Umbilical cord (tissue), 2 donors: ENCODE results near the gene GPC3. TPM values are rescaled to one million over a fixed set of nuclear protein-coding genes. Genes with fewer than 3 reads are reported as not detected.

ENCODE experiments used
- DNase-seq: peaks from one replicate; pipeline ENCODE4 v3.0.0-alpha.2; 2015; ENCODE audit warnings: low spot score
- total RNA-seq: library from RNA; depleted of rRNA; stranded (reverse); fragments of >200 nt; gene quantifications from one replicate; pipeline ENCODE4 v1.2.3, GENCODE V29; 2014; ENCODE audit warnings: low replicate concordance; ENCODE audit not compliant: insufficient read depth

GPC3 gene
- total RNA-seq, 1 donor from 2014 or later: 775 TPM

- DNase-seq: no peak
These were observed 417.3 kb downstream of the GPC3 start for GRCh38 chrX:133568109-133568508.

DNA sequence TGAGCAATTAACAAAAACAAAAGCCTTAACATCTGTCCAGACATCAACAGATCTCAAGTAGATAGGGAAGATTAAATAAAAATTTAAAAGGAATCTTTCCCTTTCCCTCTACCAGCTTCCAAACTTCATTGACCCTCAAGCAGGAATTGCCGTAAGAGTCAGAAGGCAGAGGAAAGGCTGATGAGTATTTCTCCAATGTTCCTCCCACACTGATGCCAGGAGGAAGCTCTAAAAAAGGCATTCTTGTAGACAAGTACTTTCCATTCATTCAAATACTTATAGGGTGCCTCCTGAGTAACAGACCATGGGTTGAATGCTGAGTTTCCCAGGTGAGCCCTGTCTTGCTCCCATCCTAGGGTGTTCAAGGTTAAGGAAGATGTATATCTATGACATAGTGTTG is 418.5 kb downstream of the GPC3 start:
- no peak for DNase-seq

GRCh38 chrX:133563705-133564104 is 421.7 kb downstream of the GPC3 start:
- DNase-seq: peak; percentile 27

DNA sequence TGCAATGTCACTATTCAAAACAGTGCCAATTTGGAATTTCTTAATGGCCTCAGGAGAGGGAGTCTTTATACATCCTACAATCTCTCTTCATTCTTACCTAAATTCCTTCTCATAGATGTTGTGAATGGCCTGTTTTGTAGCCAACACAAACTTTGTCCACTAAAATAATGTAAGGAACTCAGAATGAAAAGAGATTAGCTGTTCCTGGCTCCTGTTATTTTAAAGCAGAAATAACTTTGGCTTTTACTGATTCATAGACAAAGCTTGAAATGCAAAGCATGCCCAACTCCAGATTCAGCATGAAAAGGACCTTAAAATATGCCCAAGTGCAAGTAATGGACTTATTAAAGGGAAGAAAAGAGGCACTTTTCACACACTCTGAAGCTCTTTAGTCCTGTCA is 424.1 kb downstream of the GPC3 start:
- peak; percentile 27 for DNase-seq

DNA sequence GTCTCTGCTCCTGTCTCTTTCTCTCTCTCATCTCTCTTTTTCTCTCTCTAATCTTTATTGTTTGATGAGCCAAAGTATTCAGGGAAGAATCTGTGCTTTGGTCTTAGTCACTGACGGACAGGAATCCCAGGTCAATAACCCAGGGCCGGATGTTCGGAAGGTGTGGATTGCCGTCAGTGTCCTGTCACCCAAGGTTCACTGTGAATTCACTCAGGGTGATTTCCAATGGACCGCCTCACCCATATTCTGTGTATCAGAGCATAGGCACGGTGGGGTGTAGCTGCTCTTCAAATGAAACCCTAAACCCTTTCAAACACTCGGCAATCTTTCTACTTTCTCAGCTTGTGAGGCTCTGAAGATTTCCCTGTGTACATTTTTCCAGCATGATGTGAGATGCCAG is 425.5 kb downstream of the GPC3 start:
- DNase-seq: no peak

- DNase-seq: no peak
These were observed 429.5 kb downstream of the GPC3 start for GRCh38 chrX:133555782-133556458.

DNA sequence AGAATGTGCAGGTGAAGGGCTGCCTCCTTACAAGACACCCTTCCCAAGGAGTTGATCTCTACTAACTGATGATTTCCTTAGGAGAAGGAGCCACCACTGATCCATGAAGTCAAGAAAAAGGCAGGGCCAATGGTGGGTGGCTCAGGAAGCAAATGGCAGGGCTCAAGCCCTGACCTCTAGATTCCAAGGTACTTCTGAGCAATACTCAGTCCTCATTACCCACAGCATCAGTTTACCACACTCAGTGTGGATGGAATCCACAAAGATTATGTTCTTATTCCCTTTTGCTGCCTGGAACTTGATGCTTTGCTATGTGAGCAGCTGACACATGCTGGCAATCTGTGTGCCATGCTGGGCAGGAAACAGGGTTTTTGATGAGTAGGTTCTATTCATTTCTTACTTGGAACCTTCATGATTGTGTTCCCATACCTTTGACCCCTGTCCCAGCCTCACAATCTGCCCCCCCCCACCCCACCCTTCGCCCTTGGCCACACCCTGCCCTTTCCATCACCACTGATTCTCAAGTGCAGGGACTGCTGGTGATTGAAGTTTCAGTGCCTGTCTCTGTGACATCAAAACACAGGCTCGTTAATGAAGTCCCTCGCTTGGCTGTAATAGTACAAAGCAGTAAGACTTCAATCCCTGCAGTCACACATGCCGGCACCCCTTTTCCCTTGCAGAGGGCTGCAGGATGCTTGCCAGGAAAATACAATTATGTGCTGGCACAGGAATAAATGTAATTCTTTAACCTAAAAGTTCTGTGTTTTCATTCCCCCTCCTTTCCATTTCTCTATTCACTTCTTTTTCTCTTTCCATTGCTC is 434.5 kb downstream of the GPC3 start:
- no peak for DNase-seq

- no peak for DNase-seq
These were observed 436.0 kb downstream of the GPC3 start for GRCh38 chrX:133549295-133549933.

GRCh38 chrX:133546441-133546840 is 439.0 kb downstream of the GPC3 start:
- no peak for DNase-seq

DNA sequence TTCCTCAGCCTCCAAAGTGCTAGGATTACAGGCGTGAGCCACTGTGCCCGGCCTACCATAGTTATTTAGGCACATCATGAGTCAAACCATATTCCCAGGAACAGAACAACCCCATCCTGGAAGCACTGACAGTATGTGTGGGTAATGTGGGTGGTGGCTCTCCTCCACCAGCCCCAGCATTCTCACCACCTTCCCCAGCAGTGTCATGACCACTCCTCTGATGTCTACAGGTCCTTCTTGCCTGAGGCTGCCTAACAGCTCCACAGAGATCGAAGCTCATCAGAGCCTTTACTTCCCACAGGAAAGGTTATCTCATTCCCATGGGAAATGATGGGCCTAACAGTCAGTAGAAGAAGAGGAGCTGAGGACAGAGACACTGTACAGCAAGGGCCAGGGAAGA is 440.6 kb downstream of the GPC3 start:
- no peak for DNase-seq

DNA sequence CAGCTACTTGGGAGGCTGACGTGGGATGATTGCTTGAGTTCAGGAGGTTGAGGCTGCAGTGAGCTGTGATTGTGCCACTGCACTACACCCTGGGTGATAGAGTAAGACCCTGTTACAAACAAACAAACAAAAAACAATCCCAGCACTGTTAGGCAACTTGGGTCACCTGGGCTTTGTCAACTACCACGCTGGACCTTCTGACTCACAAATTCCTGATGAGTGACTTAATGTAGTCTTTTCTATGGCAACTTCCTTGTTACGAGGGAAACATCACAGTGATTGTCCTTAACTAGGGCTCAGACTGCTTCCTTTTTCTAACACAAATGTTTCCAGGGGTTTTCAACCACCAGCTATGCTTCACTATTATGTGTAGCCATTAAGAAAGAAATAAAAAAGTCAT is 441.3 kb downstream of the GPC3 start:
- no peak for DNase-seq

GRCh38 chrX:133543654-133544053 is 441.7 kb downstream of the GPC3 start:
- no peak for DNase-seq

- no peak for DNase-seq
These were observed 442.9 kb downstream of the GPC3 start for GRCh38 chrX:133542476-133542875.

GRCh38 chrX:133541021-133541420 is 444.4 kb downstream of the GPC3 start:
- DNase-seq: no peak

DNA sequence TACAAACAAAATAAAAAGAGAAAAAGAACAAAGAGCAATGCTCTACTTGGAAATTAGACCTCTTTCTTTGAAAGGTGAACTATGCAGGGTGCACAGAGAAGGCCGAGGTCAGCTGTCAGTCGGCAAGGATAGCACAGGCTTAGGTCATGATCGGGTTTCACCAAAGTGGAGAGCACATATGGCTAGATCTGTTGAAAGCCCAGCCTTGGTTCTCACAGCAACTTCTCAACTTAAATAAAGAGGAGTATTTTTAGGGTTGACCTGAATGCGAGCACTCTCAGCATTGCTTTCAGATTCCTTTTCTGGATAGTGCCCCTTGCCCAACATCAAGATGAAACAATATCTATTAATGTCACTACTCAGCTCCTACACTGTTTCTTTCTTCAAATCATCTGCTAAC is 447.2 kb downstream of the GPC3 start:
- DNase-seq: no peak

DNA sequence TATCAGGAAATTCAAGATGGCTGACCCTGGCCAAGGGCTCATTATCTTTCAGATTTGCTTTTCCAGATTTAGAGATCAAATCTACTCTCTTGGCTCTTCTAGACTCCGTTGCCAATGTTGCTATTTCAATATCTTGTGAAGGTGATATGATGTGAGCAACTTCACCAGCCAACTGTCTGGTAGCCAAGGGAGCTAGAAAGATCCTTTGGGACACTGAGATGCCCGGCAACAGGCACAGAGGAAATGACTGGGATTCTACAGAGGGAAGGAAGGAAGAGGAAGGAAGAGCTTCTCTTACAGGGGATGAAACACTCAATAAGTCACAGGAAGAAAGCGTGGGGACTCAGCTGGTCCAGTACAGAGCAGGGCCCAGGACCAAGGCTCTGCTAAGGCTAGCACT is 448.3 kb downstream of the GPC3 start:
- DNase-seq: no peak

GRCh38 chrX:133535066-133535465 is 450.3 kb downstream of the GPC3 start:
- no peak for DNase-seq

DNA sequence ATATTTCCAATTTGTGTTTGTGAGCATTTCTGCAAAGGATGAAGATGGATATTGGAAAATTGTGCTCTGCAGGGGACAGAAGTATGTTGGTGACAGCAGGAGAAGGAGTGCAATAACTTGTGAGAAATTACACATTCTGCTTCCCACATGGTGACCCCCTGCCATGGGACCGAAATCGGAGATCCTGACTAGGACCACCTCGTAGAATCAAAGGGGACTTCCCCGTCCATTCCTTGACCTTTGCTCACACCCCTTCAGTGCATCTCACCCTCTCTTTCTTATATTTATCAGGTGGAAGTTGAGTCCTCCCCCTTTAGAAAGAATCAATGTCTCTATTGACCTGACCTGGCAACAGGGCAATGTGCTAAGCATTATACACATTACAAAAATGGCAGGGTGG is 451.2 kb downstream of the GPC3 start:
- DNase-seq: no peak

DNA sequence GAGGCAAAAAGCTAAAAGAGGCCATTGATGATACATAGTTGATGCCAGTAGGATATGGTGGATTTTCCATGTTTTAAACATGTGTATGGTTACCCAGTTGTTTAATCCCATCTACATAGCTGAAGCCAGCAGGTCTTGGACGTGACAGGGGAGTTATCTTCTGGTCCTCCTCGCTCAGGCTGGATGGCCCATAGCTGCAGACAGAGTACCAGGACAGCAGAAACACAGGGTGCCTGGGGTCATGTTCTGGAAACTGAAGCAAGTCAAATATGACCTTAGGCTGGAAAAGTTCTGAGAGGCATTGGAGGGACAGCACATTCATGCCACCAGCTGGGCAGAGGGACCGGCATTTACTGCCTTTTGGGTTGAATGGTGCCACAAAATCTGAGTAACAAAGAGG is 452.1 kb downstream of the GPC3 start:
- DNase-seq: no peak

DNA sequence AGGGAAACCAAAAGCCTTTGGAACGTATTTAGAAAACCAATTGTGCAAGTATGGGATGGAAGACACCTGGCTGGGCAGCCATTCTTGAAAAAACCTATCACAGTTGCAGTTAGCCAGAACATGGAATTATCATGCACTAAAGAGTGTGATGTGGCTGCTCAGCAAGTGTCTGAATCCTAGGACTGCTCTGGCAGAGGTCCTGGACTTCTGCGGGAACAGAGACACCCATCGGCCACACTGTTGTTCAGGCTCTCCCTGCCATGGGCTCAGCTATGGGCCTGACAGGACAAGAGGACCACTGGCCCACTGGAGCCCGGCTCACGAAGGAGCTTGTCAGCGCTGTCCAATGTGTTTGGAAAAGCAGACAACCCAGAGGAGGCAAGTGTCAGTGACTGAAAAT is 454.4 kb downstream of the GPC3 start:
- no peak for DNase-seq

DNA sequence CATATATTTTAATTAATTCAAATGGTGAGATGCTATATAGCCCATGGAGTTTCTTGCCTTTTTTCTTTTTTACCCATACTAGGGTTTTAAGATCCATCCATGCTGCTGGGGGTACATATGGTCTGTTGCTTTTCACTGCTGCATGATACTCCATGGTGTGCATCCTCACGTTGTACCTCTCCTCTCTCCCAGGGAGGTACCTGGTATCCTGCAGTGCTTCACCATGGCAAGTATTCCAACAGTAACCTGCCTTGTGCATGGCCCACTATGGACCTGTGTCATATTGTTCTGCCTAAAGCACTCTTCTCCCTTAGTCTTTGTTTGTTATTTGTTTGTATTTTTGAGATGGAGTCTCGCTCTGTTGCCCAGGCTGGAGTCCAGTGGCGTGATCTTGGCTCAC is 455.8 kb downstream of the GPC3 start:
- no peak for DNase-seq

DNA sequence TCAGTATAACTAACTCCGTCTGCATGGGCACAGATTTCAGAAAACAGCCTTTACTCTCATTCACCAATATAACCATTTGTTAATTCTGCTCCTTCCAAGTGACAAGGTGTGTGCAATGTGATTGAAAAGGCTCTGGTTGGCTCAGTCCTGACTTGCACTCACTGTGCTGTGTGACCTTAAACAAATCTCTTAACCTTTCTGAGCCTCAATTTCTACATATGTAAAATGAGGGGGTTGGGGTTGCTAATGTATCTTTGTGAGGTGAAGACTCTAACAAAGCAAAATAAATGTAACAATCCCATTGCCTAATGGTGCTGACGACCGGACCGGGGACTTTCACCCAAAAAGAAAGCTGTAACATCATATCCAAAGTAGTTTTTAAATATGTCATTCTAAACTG is 457.6 kb downstream of the GPC3 start:
- DNase-seq: no peak

GRCh38 chrX:133527415-133527814 is 458.0 kb downstream of the GPC3 start:
- no peak for DNase-seq
